ENCODE measurements around the gene RPAP2. TPM values are rescaled to one million over a fixed set of nuclear protein-coding genes. Genes with fewer than 3 reads are reported as not detected.

The RPAP2 gene
- total RNA-seq, 1 donor = 8.7 TPM

DNA sequence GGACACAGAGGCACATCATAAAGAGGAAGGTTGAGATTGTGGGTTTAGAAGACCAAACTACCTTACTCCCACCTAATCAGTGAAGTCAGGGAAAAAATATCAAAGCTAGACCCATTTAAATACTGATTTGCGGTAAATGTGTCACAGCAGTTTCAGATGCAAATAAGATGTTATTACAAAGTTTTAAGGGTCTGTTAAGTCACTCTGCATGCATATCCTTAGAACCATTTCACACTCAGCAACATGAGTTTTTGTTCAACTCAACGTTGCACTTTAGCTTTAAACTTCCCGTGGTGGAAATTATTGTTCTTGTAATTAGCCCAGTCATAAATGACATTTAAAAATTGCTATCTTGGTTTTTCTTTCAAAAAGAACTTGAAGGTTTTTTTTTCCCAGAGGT, 34.8 kb downstream of the RPAP2 start:
- H2AFZ ChIP-seq (ENCODE audit: low read length) = no peak overlapping the region
- TF ChIP-seq, protein P1, sequence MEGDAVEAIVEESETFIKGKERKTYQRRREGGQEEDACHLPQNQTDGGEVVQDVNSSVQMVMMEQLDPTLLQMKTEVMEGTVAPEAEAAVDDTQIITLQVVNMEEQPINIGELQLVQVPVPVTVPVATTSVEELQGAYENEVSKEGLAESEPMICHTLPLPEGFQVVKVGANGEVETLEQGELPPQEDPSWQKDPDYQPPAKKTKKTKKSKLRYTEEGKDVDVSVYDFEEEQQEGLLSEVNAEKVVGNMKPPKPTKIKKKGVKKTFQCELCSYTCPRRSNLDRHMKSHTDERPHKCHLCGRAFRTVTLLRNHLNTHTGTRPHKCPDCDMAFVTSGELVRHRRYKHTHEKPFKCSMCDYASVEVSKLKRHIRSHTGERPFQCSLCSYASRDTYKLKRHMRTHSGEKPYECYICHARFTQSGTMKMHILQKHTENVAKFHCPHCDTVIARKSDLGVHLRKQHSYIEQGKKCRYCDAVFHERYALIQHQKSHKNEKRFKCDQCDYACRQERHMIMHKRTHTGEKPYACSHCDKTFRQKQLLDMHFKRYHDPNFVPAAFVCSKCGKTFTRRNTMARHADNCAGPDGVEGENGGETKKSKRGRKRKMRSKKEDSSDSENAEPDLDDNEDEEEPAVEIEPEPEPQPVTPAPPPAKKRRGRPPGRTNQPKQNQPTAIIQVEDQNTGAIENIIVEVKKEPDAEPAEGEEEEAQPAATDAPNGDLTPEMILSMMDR (IDR thresholded peaks at IDR 0.05; ENCODE audit: extremely low read depth, low read depth, low read length) = no peak

DNA sequence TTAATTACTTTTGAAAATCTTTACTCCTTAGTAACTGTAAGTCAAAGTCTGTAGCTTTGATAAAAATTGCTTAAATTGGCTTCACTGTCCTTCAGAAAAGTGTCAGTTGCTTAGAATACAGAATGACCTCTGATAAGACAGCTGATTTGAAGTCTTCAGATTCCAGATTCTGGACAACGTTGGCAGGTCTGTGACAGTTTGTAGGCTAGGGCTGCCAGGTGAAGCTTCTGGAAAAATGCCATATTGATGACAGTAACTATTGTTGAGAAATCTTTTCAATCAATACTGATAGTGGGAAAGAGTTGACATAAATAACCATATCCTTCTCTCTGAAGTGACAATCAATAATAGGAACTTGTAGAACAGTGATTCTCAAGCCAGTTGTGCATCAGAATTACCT, 41.3 kb downstream of the RPAP2 start:
- Histone ChIP-seq H3K4me2 (ENCODE audit: insufficient read depth, low read length) (no peak overlapping the region), H3K9me3 (ENCODE audit: low read depth, low read length) (no peaks in the 10 kb centered on the region), H4K20me1 (ENCODE audit: insufficient read depth, low read length) (no peaks in the 10 kb centered on the region), H3K4me1 (ENCODE audit: insufficient read depth, low read length) (no peaks in the 10 kb centered on the region), H3K36me3 (ENCODE audit: insufficient read depth, low read length) (no peaks in the 10 kb centered on the region), H3K27me3 (ENCODE audit: insufficient read depth, low read length) (no peaks in the 10 kb centered on the region), H2AFZ (ENCODE audit: low read length) (no peak overlapping the region), H3K27ac (ENCODE audit: low read depth, low read length) (no peak overlapping the region), H3K79me2 (ENCODE audit: insufficient read depth, low read length) (no peaks in the 10 kb centered on the region), H3K4me3 (ENCODE audit: insufficient read depth, low read length) (no peak overlapping the region)
- no peak for DNase-seq (ENCODE audit: insufficient read length, low spot score, missing footprints)
- TF ChIP-seq, protein P1 (IDR thresholded peaks at IDR 0.05; ENCODE audit: extremely low read depth, low read depth, low read length) = no peak

More for the DNA sequence above, 34.8 kb downstream of the RPAP2 start:
- H4K20me1 ChIP-seq (ENCODE audit: insufficient read depth, low read length) = no peaks in the 10 kb centered on the region
- no peak overlapping the region for H3K27ac ChIP-seq (ENCODE audit: low read depth, low read length)
- H3K36me3 ChIP-seq (ENCODE audit: insufficient read depth, low read length) = peaks cover 8% of the 10 kb centered on the region
- no peak overlapping the region for H3K4me2 ChIP-seq (ENCODE audit: insufficient read depth, low read length)
- H3K4me3 ChIP-seq (ENCODE audit: insufficient read depth, low read length) = no peak overlapping the region
- no peaks in the 10 kb centered on the region for H3K9me3 ChIP-seq (ENCODE audit: low read depth, low read length)
- no peak for DNase-seq (ENCODE audit: insufficient read length, low spot score, missing footprints)
- H3K79me2 ChIP-seq (ENCODE audit: insufficient read depth, low read length) = no peaks in the 10 kb centered on the region
- no peaks in the 10 kb centered on the region for H3K4me1 ChIP-seq (ENCODE audit: insufficient read depth, low read length)
- H3K27me3 ChIP-seq (ENCODE audit: insufficient read depth, low read length) = no peaks in the 10 kb centered on the region

GRCh38 chr1:92342401-92342800, 43.5 kb downstream of the RPAP2 start:
- H3K4me2 ChIP-seq (ENCODE audit: insufficient read depth, low read length) = no peak overlapping the region
- no peaks in the 10 kb centered on the region for H3K27me3 ChIP-seq (ENCODE audit: insufficient read depth, low read length)
- no peaks in the 10 kb centered on the region for H3K9me3 ChIP-seq (ENCODE audit: low read depth, low read length)
- peaks cover 6% of the 10 kb centered on the region for H3K36me3 ChIP-seq (ENCODE audit: insufficient read depth, low read length)
- no peak overlapping the region for H3K27ac ChIP-seq (ENCODE audit: low read depth, low read length)
- no peaks in the 10 kb centered on the region for H4K20me1 ChIP-seq (ENCODE audit: insufficient read depth, low read length)
- DNase-seq (ENCODE audit: insufficient read length, low spot score, missing footprints) = no peak
- TF ChIP-seq, protein P1 (IDR thresholded peaks at IDR 0.05; ENCODE audit: extremely low read depth, low read depth, low read length) = no peak
- no peaks in the 10 kb centered on the region for H3K79me2 ChIP-seq (ENCODE audit: insufficient read depth, low read length)
- H3K4me1 ChIP-seq (ENCODE audit: insufficient read depth, low read length) = no peaks in the 10 kb centered on the region
- no peak overlapping the region for H3K4me3 ChIP-seq (ENCODE audit: insufficient read depth, low read length)
- no peak overlapping the region for H2AFZ ChIP-seq (ENCODE audit: low read length)

- TF ChIP-seq, protein P1 (IDR thresholded peaks at IDR 0.05; ENCODE audit: extremely low read depth, low read depth, low read length) = no peak
- H3K4me2 ChIP-seq (ENCODE audit: insufficient read depth, low read length) = no peak overlapping the region
- H3K79me2 ChIP-seq (ENCODE audit: insufficient read depth, low read length) = no peaks in the 10 kb centered on the region
Observed at GRCh38 chr1:92343061-92343460, 44.2 kb downstream of the RPAP2 start.

More at GRCh38 chr1:92343061-92343460, 44.2 kb downstream of the RPAP2 start:
- Histone ChIP-seq H3K27me3 (ENCODE audit: insufficient read depth, low read length) (no peaks in the 10 kb centered on the region), H3K4me1 (ENCODE audit: insufficient read depth, low read length) (no peaks in the 10 kb centered on the region), H3K9me3 (ENCODE audit: low read depth, low read length) (no peaks in the 10 kb centered on the region), H4K20me1 (ENCODE audit: insufficient read depth, low read length) (no peaks in the 10 kb centered on the region), H3K36me3 (ENCODE audit: insufficient read depth, low read length) (peaks cover 6% of the 10 kb centered on the region), H3K27ac (ENCODE audit: low read depth, low read length) (no peak overlapping the region), H3K4me3 (ENCODE audit: insufficient read depth, low read length) (no peak overlapping the region), H2AFZ (ENCODE audit: low read length) (no peak overlapping the region)
- DNase-seq (ENCODE audit: insufficient read length, low spot score, missing footprints) = no peak
